T-helper 17 cell (primary cell): ENCODE measurements around the gene RELB. TPM values are rescaled to one million over a fixed set of nuclear protein-coding genes. Genes with fewer than 3 reads are reported as not detected.
"Not testable (repeated sequence)": the region's sequence is repeated elsewhere in the genome, so short reads cannot be mapped to it uniquely, and the experiment has no call there.

ENCODE experiments used
- ATAC-seq: fragments of 150-1000 bp; cut with Tn5 transposase; 2 replicates; pipeline ENCODE4 v1.10.0; 2021; ENCODE audit warnings: mild to moderate bottlenecking, moderate library complexity
- DNase-seq, 3 donors: peaks; one replicate each; pipeline versions ENCODE4 v3.0.0 to v3.0.0-alpha.2; 2020 to 2021
- H3K9me3 ChIP-seq: one replicate; pipeline ENCODE4 v1.7.0; 2013; ENCODE audit warnings: low read length, mild to moderate bottlenecking; ENCODE audit not compliant: control insufficient read depth, poor library complexity, severe bottlenecking
- H3K27ac Mint-ChIP-seq: one replicate; pipeline ENCODE4 v1.8.0; 2022; ENCODE audit warnings: mild to moderate bottlenecking, moderate library complexity, mixed read lengths
- H3K27me3 Mint-ChIP-seq: one replicate; pipeline ENCODE4 v1.8.0; 2022; ENCODE audit warnings: mixed read lengths
- H3K36me3 Mint-ChIP-seq: one replicate; pipeline ENCODE4 v1.8.0; 2022; ENCODE audit warnings: low read depth, mixed read lengths
- H3K4me1 Mint-ChIP-seq: one replicate; pipeline ENCODE4 v1.8.0; 2022; ENCODE audit warnings: mild to moderate bottlenecking, mixed read lengths
- H3K4me3 Mint-ChIP-seq: one replicate; pipeline ENCODE4 v1.8.0; 2022; ENCODE audit warnings: mild to moderate bottlenecking, moderate library complexity, mixed read lengths
- total RNA-seq, 4 donors: library from RNA in 2 of 4; stranded (reverse) in 2 of 4; gene quantifications; one replicate each; pipeline ENCODE4 v1.2.3 and lab custom pipeline; 2022 to 2026

The RELB gene
- total RNA-seq, 2 donors from 2014 or later, result 128 to 136 TPM

DNA sequence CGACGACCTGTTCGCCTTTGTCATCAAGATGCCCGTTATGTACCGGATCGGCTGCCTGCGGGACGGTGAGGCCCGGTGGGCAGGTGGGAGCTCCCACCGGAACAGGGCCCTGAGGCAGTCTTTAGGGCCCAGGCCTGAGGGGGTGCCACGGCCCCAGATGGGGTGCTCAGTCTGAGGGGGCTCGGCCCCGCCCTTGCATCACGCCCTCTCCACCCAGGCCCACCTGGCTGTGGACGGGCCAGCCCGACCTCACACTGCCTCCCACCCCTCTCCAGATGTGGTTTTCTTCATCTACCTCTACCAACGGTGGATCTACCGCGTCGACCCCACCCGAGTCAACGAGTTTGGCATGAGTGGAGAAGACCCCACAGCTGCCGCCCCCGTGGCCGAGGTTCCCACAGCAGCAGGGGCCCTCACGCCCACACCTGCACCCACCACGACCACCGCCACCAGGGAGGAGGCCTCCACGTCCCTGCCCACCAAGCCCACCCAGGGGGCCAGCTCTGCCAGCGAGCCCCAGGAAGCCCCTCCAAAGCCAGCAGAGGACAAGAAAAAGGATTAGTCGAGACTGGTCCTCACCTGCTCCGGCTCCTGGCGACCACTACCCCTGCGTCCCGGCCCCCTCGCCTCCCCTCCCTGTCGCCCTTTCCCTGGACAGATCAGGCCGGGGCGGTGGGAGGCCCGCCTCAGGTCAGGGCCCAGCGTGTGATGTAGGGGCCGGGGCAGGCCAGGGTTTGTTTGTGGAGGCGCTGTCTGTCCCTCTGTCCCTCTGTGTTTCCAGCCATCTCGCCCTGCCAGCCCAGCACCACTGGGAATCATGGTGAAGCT, 8.7 kb upstream of the RELB start:
- ATAC-seq (no peak), DNase-seq (no peak)
- peaks cover 5% of the 10 kb centered on the region for H3K4me1 Mint-ChIP-seq
- no peak overlapping the region for H3K4me3 Mint-ChIP-seq
- no peaks in the 10 kb centered on the region for H3K27me3 Mint-ChIP-seq
- peaks cover 3% of the 10 kb centered on the region for H3K36me3 Mint-ChIP-seq
- no peaks in the 10 kb centered on the region for H3K9me3 ChIP-seq
- H3K27ac Mint-ChIP-seq, result no peak overlapping the region

DNA sequence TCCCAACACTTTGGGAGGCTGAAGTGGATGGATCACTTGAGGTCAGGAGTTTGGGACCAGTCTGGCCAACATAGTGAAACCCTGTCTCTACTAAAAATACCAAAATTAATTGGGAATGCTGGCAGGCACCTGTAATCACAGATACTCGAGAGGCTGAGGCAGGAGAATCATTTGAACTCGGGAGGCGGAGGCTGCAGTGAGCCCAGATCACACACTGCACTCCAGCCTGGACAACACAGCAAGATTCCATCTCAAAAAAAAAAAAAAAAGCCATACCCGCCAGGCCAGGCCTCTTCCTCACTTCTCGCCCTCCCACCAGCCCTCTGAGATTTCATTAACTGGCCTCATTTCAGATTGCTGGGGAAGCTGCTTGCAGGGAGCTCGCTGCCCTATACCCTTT, 7.7 kb upstream of the RELB start:
- no peaks in the 10 kb centered on the region for H3K9me3 ChIP-seq
- Mint-ChIP-seq H3K4me3 (no peak overlapping the region), H3K36me3 (no peaks in the 10 kb centered on the region), H3K27me3 (no peaks in the 10 kb centered on the region), H3K27ac (no peak overlapping the region), H3K4me1 (peaks cover 5% of the 10 kb centered on the region)
- no peak for ATAC-seq
- no peak for DNase-seq

DNA sequence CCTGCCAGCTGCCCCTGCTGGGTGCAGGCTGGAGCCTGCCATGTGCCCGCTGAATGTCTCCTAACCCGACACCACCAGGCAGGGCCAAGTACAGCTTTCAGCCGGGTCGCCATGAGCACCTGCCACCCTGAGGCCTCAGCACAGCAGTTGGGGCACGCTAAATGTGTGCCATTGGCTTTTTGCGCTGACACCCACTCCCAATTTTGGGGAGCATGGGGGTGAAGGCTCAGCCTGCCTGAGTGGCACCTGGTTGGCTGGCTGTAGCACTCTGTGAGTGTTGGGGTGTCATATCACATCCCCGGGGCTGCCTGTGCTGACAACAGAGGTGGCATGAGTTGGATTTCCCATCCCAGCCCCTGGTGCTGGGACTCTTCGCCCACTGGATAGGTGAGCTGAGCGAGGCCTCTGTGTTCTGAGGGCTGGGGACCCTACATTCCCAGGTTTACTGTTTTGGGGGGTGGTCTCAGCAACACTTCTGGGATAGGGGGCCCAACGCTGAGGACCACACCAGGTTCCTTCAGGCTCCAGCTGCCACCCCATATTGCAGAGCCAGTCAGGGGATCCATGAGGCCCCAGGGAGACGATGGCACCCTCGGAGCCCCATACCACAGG, 7.2 kb upstream of the RELB start:
- peak overlapping the region; percentile 79 for H3K27ac Mint-ChIP-seq
- ATAC-seq, result no peak
- H3K4me3 Mint-ChIP-seq, result no peak overlapping the region

DNA sequence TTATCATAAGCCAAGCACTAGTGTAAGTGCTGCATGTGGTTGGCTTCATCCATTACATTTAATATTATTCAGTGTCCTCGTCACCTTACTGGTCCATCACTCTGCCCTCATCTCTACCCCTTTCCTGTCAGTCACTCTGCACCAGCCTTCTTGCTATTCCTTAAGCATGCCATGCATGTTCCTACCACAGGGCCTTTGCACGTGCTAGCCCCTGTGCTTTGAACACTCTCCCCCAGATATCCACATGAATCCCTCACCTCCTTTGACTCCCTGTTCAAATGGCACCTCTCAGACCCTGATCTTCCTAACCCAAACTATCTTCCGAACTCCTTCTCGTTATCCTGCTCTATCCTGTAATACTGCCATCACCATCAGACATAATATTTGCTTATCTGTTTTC, 3.2 kb upstream of the RELB start:
- Mint-ChIP-seq H3K4me1 (peaks cover 19% of the 10 kb centered on the region), H3K4me3 (no peak overlapping the region), H3K27ac (no peak overlapping the region), H3K27me3 (no peaks in the 10 kb centered on the region), H3K36me3 (no peaks in the 10 kb centered on the region)
- ATAC-seq, result no peak
- no peak for DNase-seq
- H3K9me3 ChIP-seq, result no peaks in the 10 kb centered on the region

More for the DNA sequence above, 7.2 kb upstream of the RELB start:
- DNase-seq, result no peak
- H3K9me3 ChIP-seq, result no peaks in the 10 kb centered on the region
- H3K27me3 Mint-ChIP-seq, result no peaks in the 10 kb centered on the region
- peaks cover 4% of the 10 kb centered on the region for H3K4me1 Mint-ChIP-seq
- H3K36me3 Mint-ChIP-seq, result no peaks in the 10 kb centered on the region

DNA sequence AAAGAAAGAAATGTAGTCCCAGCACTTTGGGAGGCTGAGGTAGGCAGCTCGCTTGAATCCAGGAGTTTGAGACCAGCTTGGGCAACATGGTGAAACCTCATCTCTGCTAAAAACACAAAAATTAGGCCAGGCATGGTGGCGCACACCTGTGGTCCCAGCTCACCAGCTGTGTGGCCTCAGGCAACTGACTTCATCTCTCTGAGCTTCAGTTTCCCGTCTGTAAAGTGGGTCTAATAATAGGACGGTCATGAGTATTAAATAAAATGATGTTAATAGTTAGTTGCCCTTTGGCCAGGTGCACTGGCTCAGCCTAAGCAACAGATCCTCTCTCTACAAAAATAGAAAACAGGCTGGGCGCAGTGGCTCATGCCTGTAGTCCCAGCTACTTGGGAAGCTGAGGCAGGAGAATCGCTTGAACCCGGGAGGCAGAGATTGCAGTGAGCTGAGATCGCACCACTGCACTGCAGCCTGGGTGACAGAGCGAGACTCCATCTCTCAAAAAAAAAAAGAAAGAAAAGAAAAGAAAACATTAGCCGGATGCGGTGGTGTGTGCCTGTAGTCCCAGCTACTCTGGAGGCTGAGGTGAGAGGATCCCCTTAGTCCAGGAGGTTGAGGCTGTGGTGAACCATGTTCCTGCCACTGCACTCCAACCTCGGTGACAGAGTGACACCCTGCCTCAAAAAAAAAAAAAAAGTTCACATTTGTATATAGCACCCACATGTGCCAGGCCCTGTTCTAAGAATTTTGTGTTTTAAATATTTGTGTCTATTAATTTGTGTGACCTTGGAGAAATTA, 1.9 kb upstream of the RELB start:
- not testable (repeated sequence) for ATAC-seq, H3K27me3 Mint-ChIP-seq, DNase-seq, H3K36me3 Mint-ChIP-seq, H3K9me3 ChIP-seq, H3K4me3 Mint-ChIP-seq
- Mint-ChIP-seq H3K4me1 (peaks cover 19% of the 10 kb centered on the region), H3K27ac (peak overlapping the region; percentile 97)

DNA sequence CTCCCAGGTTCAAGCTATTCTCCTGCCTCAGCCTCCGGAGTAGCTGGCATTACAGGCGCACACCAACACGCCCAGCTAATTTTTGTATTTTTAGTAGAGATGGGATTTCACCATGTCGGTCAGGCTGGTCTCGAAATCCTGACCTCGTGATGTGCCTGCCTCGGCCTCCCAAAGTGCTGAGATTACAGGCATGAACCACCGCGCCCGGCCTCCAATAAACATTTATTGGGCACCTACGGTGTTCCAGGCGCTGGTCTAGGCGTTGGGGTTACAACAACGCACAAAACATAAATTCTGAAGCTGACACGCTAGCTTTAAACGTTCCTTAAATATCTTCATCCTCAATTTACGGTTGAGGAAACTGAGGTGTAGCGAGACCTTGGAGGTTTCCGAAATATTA, 599 bp upstream of the RELB start:
- peaks cover 16% of the 10 kb centered on the region for H3K4me1 Mint-ChIP-seq
- not testable (repeated sequence) for H3K9me3 ChIP-seq, H3K36me3 Mint-ChIP-seq, H3K27me3 Mint-ChIP-seq, DNase-seq, ATAC-seq
- H3K27ac Mint-ChIP-seq, result peak overlapping the region; percentile 97
- H3K4me3 Mint-ChIP-seq, result peak overlapping the region; percentile 36

DNA sequence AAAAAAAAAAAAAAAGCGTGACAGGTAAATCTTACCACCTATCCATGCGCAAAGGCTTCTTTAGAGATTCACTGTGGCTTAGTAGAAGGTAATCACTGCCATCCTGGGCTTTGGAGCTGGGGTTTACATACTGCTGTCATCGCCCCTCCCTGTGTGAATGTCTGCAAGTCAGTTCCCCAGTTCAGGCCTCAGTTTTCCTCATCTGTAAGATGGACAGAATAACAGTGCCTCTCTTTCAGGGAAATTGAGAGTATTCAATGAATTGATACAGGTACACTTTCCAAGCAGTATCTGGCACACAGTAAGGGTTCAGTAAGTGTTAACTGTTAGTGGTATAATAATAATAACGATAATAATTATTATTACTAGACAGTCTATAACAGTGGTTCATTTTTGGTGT, 2.2 kb downstream of the RELB start:
- no peak for ATAC-seq
- no peak for DNase-seq
- Mint-ChIP-seq H3K27ac (no peak overlapping the region), H3K27me3 (no peaks in the 10 kb centered on the region), H3K36me3 (no peaks in the 10 kb centered on the region), H3K4me1 (peaks cover 20% of the 10 kb centered on the region), H3K4me3 (peak overlapping the region; percentile 21)
- no peaks in the 10 kb centered on the region for H3K9me3 ChIP-seq

DNA sequence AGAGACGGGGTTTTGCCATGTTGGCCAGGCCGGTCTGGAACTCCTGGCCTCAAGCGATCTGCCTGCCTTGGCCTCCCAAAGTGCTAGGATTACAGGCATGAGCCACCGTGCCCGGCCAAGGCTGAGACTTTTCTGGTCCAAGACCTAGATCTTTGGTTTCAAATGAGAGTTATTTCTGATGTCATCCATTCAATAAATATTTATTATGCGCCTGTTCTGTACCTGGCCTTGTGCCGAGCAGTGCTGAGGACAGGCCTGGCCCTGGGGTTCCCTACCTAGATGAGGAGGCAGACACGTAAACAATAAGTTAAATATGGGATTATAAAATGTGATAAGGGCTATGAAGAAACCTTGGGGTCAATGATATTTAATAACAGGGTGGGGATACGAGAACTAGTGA, 4.5 kb downstream of the RELB start:
- no peak for DNase-seq
- no peaks in the 10 kb centered on the region for H3K27me3 Mint-ChIP-seq
- peak overlapping the region; percentile 61 for H3K27ac Mint-ChIP-seq
- H3K4me1 Mint-ChIP-seq, result peaks cover 25% of the 10 kb centered on the region
- no peak for ATAC-seq
- H3K4me3 Mint-ChIP-seq, result no peak overlapping the region
- H3K9me3 ChIP-seq, result no peaks in the 10 kb centered on the region
- H3K36me3 Mint-ChIP-seq, result no peaks in the 10 kb centered on the region

DNA sequence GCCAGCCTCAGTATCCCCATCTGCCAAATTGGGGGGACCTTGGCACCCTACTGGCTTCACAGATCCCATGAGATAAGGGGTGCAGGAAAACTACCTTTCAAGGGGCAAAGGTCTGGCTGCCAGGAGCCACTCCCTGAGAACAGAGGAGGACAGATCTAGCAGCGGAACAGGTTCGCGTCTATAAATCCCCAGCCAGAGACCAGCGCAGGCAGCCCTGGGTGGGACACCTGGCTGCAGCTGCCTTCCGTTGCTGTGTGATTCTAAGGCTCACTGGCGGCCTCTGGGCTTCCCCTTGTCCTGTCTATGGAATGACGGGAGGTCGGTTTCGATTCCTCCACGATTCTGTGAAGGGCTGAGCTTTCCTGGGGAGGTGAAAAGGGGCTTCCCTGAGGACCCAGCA, 7.3 kb downstream of the RELB start:
- Mint-ChIP-seq H3K27ac (peak overlapping the region; percentile 89), H3K4me1 (peaks cover 10% of the 10 kb centered on the region)
- no peaks in the 10 kb centered on the region for H3K9me3 ChIP-seq

DNA sequence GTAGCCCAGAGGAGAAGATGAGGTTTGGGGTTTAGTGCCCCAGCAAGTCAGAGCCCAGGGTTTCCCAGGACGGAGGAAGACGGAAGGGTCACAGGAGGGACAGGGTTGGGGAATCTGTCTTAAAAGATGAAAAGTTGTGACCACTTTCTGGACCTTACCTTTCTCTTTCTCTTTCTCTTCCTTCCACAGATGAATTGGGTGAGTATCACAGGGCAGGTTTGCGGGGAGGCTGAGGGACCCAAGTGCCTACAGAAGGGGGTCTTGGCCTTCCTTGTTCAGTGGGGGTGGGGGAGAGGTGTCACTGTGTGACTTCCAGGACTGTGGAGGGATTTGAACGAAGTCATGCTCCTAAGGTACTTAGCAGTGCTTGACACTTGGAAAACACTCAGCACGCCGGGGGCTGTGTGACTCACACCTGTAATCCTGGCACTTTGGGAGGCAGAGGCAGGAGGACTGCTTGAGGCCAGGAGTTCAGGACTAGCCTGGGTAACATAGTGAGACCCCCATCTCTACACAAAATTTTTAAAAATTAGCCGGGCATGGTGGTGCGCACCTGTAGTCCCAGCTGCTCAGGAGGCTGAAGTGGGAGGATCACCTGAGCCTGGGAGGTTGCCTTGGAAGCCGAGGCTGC, 8.5 kb downstream of the RELB start:
- Mint-ChIP-seq H3K36me3 (no peaks in the 10 kb centered on the region), H3K27me3 (no peaks in the 10 kb centered on the region), H3K4me3 (peak overlapping the region; percentile 66), H3K27ac (peak overlapping the region; percentile 89), H3K4me1 (peaks cover 10% of the 10 kb centered on the region)
- ATAC-seq (no peak), DNase-seq (no peak)
- no peaks in the 10 kb centered on the region for H3K9me3 ChIP-seq

More for the DNA sequence above, 7.3 kb downstream of the RELB start:
- DNase-seq, result no peak
- peak; percentile 8 for ATAC-seq
- H3K36me3 Mint-ChIP-seq, result no peaks in the 10 kb centered on the region
- H3K27me3 Mint-ChIP-seq, result no peaks in the 10 kb centered on the region
- peak overlapping the region; percentile 63 for H3K4me3 Mint-ChIP-seq

DNA sequence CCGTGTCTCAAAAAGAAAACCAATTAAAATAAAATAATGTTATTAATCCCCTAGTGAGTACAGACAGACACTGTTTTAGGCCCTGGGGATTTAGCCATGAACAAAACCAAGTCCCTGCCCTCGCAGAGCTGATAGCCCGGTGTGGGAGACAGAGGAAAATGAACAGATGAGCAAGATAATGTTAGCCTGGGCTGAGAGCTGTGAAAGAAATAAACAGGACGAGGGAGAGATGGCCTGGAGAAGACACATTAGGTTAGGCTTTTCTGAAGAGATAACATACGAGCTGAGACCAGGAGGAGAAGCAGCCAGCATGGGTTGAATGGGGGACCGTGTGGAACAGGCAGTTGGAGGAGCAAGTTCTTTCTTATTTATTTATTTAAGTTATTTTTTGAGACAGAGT, 9.0 kb downstream of the RELB start:
- DNase-seq (no peak), ATAC-seq (no peak)
- peaks cover 10% of the 10 kb centered on the region for H3K4me1 Mint-ChIP-seq
- peak overlapping the region; percentile 89 for H3K27ac Mint-ChIP-seq
- H3K36me3 Mint-ChIP-seq, result no peaks in the 10 kb centered on the region
- no peaks in the 10 kb centered on the region for H3K9me3 ChIP-seq
- H3K27me3 Mint-ChIP-seq, result no peaks in the 10 kb centered on the region
- H3K4me3 Mint-ChIP-seq, result peak overlapping the region; percentile 56

DNA sequence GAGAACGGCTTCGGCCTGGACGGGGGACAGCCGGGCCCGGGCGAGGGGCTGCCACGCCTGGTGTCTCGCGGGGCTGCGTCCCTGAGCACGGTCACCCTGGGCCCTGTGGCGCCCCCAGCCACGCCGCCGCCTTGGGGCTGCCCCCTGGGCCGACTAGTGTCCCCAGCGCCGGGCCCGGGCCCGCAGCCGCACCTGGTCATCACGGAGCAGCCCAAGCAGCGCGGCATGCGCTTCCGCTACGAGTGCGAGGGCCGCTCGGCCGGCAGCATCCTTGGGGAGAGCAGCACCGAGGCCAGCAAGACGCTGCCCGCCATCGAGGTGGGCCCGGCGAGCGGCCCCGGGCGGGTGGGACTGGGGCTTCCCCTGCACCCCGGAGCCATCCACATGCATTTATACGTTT, 10.7 kb downstream of the RELB start:
- ATAC-seq, result no peak
- peak overlapping the region; percentile 6 for H3K27ac Mint-ChIP-seq
- H3K9me3 ChIP-seq, result no peaks in the 10 kb centered on the region

More for the DNA sequence above, 10.7 kb downstream of the RELB start:
- Mint-ChIP-seq H3K27me3 (no peaks in the 10 kb centered on the region), H3K4me1 (peaks cover 13% of the 10 kb centered on the region), H3K4me3 (no peak overlapping the region), H3K36me3 (no peaks in the 10 kb centered on the region)
- DNase-seq, result no peak
